Measurements from ENCODE around the gene OR6B3. TPM values are rescaled to one million over a fixed set of nuclear protein-coding genes. Genes with fewer than 3 reads are reported as not detected.

The OR6B3 gene
- total RNA-seq, result not detected
- long read RNA-seq, result 0 reads

GRCh38 chr2:240053173-240054155 lies at the start of gene OR6B3:
Gene OR6B3 (minus strand): TSS chr2:240053521.
- DNase-seq (ENCODE audit: low spot score), result no peak

GRCh38 chr2:240098349-240098748 lies 45.0 kb upstream of the OR6B3 start:
- no peak for DNase-seq (ENCODE audit: low spot score)

- no peak for DNase-seq (ENCODE audit: low spot score)
Observed at GRCh38 chr2:240095556-240096523, 42.5 kb upstream of the OR6B3 start.

GRCh38 chr2:240089306-240089705 lies 36.0 kb upstream of the OR6B3 start:
- no peak for DNase-seq (ENCODE audit: low spot score)

- DNase-seq (ENCODE audit: low spot score), result no peak
Observed at GRCh38 chr2:240086563-240086962, 33.2 kb upstream of the OR6B3 start.

GRCh38 chr2:240078631-240079030 lies 25.3 kb upstream of the OR6B3 start:
- no peak for DNase-seq (ENCODE audit: low spot score)

- no peak for DNase-seq (ENCODE audit: low spot score)
Observed at GRCh38 chr2:240077442-240077841, 24.1 kb upstream of the OR6B3 start.

- no peak for DNase-seq (ENCODE audit: low spot score)
Observed at GRCh38 chr2:240074545-240074944, 21.2 kb upstream of the OR6B3 start.

- no peak for DNase-seq (ENCODE audit: low spot score)
Observed at GRCh38 chr2:240070907-240071306, 17.6 kb upstream of the OR6B3 start.

- no peak for DNase-seq (ENCODE audit: low spot score)
Observed at GRCh38 chr2:240069829-240070228, 16.5 kb upstream of the OR6B3 start.

- DNase-seq (ENCODE audit: low spot score), result no peak
Observed at GRCh38 chr2:240068193-240068592, 14.9 kb upstream of the OR6B3 start.

- DNase-seq (ENCODE audit: low spot score), result no peak
Observed at GRCh38 chr2:240066489-240066888, 13.2 kb upstream of the OR6B3 start.

- no peak for DNase-seq (ENCODE audit: low spot score)
Observed at GRCh38 chr2:240064898-240065297, 11.6 kb upstream of the OR6B3 start.

GRCh38 chr2:240060977-240061591 lies 7.8 kb upstream of the OR6B3 start:
- DNase-seq (ENCODE audit: low spot score), result no peak

GRCh38 chr2:240056678-240057077 lies 3.4 kb upstream of the OR6B3 start:
- DNase-seq (ENCODE audit: low spot score), result no peak

- no peak for DNase-seq (ENCODE audit: low spot score)
Observed at GRCh38 chr2:240055177-240055917, 2.0 kb upstream of the OR6B3 start.

GRCh38 chr2:240052524-240052923 lies 797 bp downstream of the OR6B3 start:
- no peak for DNase-seq (ENCODE audit: low spot score)

GRCh38 chr2:240051697-240052096 lies 1.6 kb downstream of the OR6B3 start:
- DNase-seq (ENCODE audit: low spot score), result no peak

- DNase-seq (ENCODE audit: low spot score), result no peak
Observed at GRCh38 chr2:240050278-240050677, 3.0 kb downstream of the OR6B3 start.

- no peak for DNase-seq (ENCODE audit: low spot score)
Observed at GRCh38 chr2:240048237-240048636, 5.1 kb downstream of the OR6B3 start.

- DNase-seq (ENCODE audit: low spot score), result no peak
Observed at GRCh38 chr2:240045098-240045497, 8.2 kb downstream of the OR6B3 start.
